GM12875 (cell line): ENCODE data around the gene DBNDD2.
A peak's percentile ranks its signal among the peaks of the same experiment; 100 is the strongest.

Source experiments
- H3K4me3 ChIP-seq: one replicate; pipeline ENCODE4 v1.5.1; 2011; ENCODE audit warnings: low read depth, low read length, control low read depth
- CTCF ChIP-seq: IDR thresholded peaks from 2 replicates; pipeline ENCODE4 v1.5.1; 2011; ENCODE audit warnings: low read depth, mild to moderate bottlenecking, control low read depth, inconsistent platforms, low read length, moderate library complexity, borderline replicate concordance; ENCODE audit not compliant: insufficient read depth

The DBNDD2 gene

DNA sequence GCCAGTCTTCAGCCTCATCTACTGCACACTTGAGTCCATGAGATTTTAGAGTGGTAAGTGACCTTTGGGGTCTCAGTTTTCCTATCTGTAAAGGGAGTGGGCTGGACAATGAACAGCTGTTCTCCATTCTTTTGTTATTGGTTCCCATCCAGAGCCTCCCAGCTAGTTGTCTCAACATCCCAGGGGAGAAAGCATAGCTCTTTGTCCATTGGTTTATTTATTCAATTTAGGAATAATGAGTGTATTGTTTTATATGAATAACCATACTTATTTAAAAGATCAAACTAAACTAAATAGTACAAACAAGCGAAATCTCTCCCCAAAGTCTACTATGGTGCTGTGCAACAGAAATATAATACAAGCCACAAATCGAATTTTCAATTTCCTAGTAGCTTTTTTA is 21.5 kb downstream of the DBNDD2 start:
- H3K4me3 ChIP-seq: no peak overlapping the region
- TF ChIP-seq CTCF: no peak

GRCh38 chr20:45432294-45432693 is 24.2 kb downstream of the DBNDD2 start:
- no peak for TF ChIP-seq CTCF
- H3K4me3 ChIP-seq: no peak overlapping the region

GRCh38 chr20:45433316-45433715 is 25.2 kb downstream of the DBNDD2 start:
- no peak for TF ChIP-seq CTCF
- H3K4me3 ChIP-seq: no peak overlapping the region

- TF ChIP-seq CTCF: no peak
- no peak overlapping the region for H3K4me3 ChIP-seq
Measured at GRCh38 chr20:45433976-45434375, 25.9 kb downstream of the DBNDD2 start.

- TF ChIP-seq CTCF: peak; percentile 92
- H3K4me3 ChIP-seq: peak overlapping the region; percentile 3
Measured at GRCh38 chr20:45436732-45437485, 28.8 kb downstream of the DBNDD2 start.

DNA sequence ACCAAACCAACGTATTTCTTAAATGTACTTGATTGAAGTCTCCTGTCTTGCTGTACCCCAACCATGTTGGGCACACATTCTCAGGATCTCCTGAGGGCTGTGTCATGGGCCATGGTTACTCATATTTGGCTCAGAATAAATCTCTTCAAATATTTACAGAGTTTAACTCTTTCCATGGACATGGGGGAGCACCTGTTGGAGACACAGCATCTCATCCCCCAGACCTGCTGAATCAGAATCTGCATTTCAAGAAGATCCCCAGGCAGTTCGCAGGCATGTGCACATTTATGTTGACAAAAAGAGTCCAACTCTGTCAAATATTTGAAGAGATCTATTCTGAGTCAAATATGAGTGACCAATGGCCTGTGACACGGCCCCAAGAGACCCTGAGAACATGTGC is 32.3 kb downstream of the DBNDD2 start:
- H3K4me3 ChIP-seq: no peak overlapping the region
- no peak for TF ChIP-seq CTCF

DNA sequence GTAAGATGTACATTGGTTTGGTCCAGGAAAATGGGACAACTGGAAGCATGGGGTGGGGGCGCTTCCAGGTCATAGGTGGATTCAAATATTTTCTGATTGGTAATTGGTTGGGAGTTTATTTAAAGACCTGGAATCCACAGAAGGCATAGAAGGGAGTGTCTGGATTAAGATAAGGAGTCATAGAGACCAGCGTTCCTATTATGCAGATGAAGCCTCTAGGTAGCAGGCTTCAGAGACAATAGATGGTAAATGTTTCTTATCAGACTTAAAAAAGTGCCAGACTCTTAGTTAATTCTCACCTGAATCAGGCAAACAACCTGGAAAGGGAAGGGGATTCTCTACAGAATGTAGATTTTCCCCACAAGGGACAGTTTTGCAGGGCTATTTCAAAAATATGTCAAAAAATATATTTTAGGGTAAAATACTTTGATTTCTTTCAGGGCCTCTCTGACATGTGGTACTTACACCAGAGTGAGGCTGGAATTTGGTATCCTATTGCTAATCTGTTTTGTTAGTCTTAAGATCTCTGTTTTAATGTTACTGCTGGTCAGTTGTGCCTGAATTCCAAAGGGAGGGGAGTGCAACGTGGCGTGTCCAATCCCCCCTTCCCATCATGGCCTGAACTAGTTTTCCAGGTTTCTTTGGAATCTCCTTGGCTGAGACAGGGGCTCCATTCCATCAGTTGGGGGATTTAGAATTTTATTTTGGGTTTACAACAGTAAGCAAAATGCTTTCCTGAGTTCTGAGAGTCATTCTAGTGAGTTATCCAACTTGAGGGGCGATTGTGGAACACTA is 33.0 kb downstream of the DBNDD2 start:
- TF ChIP-seq CTCF: no peak
- no peak overlapping the region for H3K4me3 ChIP-seq
